ENCODE measurements around the gene KHDC1. TPM values are rescaled to one million over a fixed set of nuclear protein-coding genes. Genes with fewer than 3 reads are reported as not detected.

The KHDC1 gene
- total and polyA plus RNA-seq, 2 of the 4 experiments (the other 2 are of a cell fraction), result 1.6 to 5.5 TPM

DNA sequence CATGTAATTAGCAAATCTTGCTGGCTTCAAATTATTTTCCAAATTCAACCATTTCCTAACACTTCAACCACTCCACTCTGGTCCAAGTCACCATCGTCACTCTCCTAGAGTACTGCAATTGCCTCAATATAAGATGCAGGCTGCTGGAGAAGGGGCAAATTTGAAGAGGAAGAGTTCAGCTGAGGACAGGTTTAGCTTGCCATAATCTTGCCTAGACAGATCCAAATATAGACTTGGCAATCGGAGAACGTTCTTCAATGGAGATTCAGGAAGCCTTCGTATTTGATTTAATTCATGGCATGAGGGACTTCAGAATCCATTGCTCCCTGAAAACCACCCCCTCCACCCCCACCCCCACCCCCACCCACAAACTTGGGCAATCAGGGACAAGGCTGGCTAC is 22.3 kb downstream of the KHDC1 start:
- BruUV-seq (replicated peaks), result no TSS peak
- Histone ChIP-seq H3K27ac (ENCODE audit: insufficient read depth, low read length) (no peak overlapping the region), H2BK20ac (ENCODE audit: low read depth, low read length) (no peak overlapping the region), H2BK15ac (ENCODE audit: low read depth, low read length) (no peak overlapping the region), H3K18ac (ENCODE audit: low read depth, low read length) (no peak overlapping the region), H3K23ac (ENCODE audit: low read depth, low read length) (no peak overlapping the region), H3K4me3 (ENCODE audit: insufficient read depth, low read depth, low read length) (no peak overlapping the region), H3K27me3 (ENCODE audit: control insufficient read depth, insufficient read depth, low read length) (no peaks in the 10 kb centered on the region), H4K8ac (ENCODE audit: low read depth in 2 of 2, low read length in 2 of 2) (no peak overlapping the region), H2AK5ac (ENCODE audit: low read depth, low read length) (no peak overlapping the region), H3K56ac (ENCODE audit: extremely low read depth, insufficient read depth, low read length) (no peak overlapping the region), H4K5ac (ENCODE audit: low read depth, low read length) (no peak overlapping the region), H2BK120ac (ENCODE audit: low read depth, low read length) (no peak overlapping the region), H3K4me2 (ENCODE audit: low read depth, low read length) (no peak overlapping the region), H2BK5ac (ENCODE audit: low read depth, low read length, poor library complexity, severe bottlenecking) (no peak overlapping the region), H4K20me1 (ENCODE audit: insufficient read depth, low read length) (no peaks in the 10 kb centered on the region), H3K4me1 (ENCODE audit: control insufficient read depth, insufficient read depth, low read length) (peaks cover 2% of the 10 kb centered on the region; the same call in 1 of the 2 replicates), H3K79me1 (ENCODE audit: low read depth in 1 of 2, low read length in 2 of 2) (no peaks in the 10 kb centered on the region), H2AK9ac (replicated peaks; ENCODE audit: low read depth, low read length, poor library complexity) (no peak overlapping the region), H3K9me3 (ENCODE audit: control insufficient read depth, insufficient read depth, low read length) (no peaks in the 10 kb centered on the region), H3K9ac (ENCODE audit: low read depth, low read length) (no peak overlapping the region), H2AFZ (replicated peaks; ENCODE audit: low read length, poor library complexity) (no peak overlapping the region), H3K36me3 (ENCODE audit: control insufficient read depth, insufficient read depth, low read length) (no peaks in the 10 kb centered on the region), H3K9me1 (ENCODE audit: insufficient read depth, low read length) (no peaks in the 10 kb centered on the region), H4K91ac (ENCODE audit: insufficient read depth, low read depth, low read length) (no peak overlapping the region), H3K14ac (replicated peaks; ENCODE audit: low read depth, low read length) (no peak overlapping the region), H3K4ac (ENCODE audit: low read depth, low read length) (no peak overlapping the region)
- no peak for TF ChIP-seq RFX5 (IDR thresholded peaks at IDR 0.05; ENCODE audit: low read depth, low read length)
- TF ChIP-seq BHLHE40 (IDR thresholded peaks at IDR 0.05; ENCODE audit: low read depth, low read length), result no peak
- TF ChIP-seq POLR2A (IDR thresholded peaks at IDR 0.05; ENCODE audit: low read depth, low read length), result no peak
- TF ChIP-seq SMC3 (IDR thresholded peaks at IDR 0.05; ENCODE audit: low read depth, low read length), result no peak
- no peak for TF ChIP-seq FOS (IDR thresholded peaks at IDR 0.05; ENCODE audit: low read depth, low read length)
- TF ChIP-seq RCOR1 (IDR thresholded peaks at IDR 0.05; ENCODE audit: insufficient replicate concordance, low read length), result no peak
- no peak for TF ChIP-seq CEBPB (IDR thresholded peaks at IDR 0.05; ENCODE audit: low read depth, low read length)
- TF ChIP-seq, protein P1, sequence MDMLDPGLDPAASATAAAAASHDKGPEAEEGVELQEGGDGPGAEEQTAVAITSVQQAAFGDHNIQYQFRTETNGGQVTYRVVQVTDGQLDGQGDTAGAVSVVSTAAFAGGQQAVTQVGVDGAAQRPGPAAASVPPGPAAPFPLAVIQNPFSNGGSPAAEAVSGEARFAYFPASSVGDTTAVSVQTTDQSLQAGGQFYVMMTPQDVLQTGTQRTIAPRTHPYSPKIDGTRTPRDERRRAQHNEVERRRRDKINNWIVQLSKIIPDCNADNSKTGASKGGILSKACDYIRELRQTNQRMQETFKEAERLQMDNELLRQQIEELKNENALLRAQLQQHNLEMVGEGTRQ (IDR thresholded peaks at IDR 0.05; ENCODE audit: low read depth, low read length), result no peak
- TF ChIP-seq RAD21 (IDR thresholded peaks at IDR 0.05; ENCODE audit: low read length), result no peak
- no peak for TF ChIP-seq NFE2L2 (IDR thresholded peaks at IDR 0.05; ENCODE audit: low read depth, low read length)
- TF ChIP-seq, protein P2, sequence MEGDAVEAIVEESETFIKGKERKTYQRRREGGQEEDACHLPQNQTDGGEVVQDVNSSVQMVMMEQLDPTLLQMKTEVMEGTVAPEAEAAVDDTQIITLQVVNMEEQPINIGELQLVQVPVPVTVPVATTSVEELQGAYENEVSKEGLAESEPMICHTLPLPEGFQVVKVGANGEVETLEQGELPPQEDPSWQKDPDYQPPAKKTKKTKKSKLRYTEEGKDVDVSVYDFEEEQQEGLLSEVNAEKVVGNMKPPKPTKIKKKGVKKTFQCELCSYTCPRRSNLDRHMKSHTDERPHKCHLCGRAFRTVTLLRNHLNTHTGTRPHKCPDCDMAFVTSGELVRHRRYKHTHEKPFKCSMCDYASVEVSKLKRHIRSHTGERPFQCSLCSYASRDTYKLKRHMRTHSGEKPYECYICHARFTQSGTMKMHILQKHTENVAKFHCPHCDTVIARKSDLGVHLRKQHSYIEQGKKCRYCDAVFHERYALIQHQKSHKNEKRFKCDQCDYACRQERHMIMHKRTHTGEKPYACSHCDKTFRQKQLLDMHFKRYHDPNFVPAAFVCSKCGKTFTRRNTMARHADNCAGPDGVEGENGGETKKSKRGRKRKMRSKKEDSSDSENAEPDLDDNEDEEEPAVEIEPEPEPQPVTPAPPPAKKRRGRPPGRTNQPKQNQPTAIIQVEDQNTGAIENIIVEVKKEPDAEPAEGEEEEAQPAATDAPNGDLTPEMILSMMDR (conservative IDR thresholded peaks at IDR 0.05; ENCODE audit: low read depth, low read length), result no peak
- no peak for TF ChIP-seq MAFK (IDR thresholded peaks at IDR 0.05; ENCODE audit: low read depth, low read length)
- TF ChIP-seq MXI1 (IDR thresholded peaks at IDR 0.05; ENCODE audit: borderline replicate concordance, low read depth, low read length), result no peak
- no peak for TF ChIP-seq MAZ (IDR thresholded peaks at IDR 0.05; ENCODE audit: borderline replicate concordance, low read depth, low read length)
- TF ChIP-seq, protein P3, sequence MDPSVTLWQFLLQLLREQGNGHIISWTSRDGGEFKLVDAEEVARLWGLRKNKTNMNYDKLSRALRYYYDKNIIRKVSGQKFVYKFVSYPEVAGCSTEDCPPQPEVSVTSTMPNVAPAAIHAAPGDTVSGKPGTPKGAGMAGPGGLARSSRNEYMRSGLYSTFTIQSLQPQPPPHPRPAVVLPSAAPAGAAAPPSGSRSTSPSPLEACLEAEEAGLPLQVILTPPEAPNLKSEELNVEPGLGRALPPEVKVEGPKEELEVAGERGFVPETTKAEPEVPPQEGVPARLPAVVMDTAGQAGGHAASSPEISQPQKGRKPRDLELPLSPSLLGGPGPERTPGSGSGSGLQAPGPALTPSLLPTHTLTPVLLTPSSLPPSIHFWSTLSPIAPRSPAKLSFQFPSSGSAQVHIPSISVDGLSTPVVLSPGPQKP (IDR thresholded peaks at IDR 0.05; ENCODE audit: borderline replicate concordance, low read depth, low read length), result no peak
- TF ChIP-seq CHD1 (IDR thresholded peaks at IDR 0.05; ENCODE audit: low read depth, low read length), result no peak
- ATAC-seq (ENCODE audit: low read depth) (no peak), DNase-seq (no peak)
- CTCF ChIA-PET, result no interaction called here
- in situ Hi-C loops (cut with MboI; ENCODE audit: low sequenced_read_pairs) (no loop called here), dilution Hi-C loops (cut with HindIII; ENCODE audit: low sequenced_read_pairs, unreplicated experiment) (no loop called here), intact Hi-C loops (cut with micrococcal nuclease) (no loop called here)
- POLR2A ChIA-PET (ENCODE audit: unreplicated experiment), result no interaction called here
- WGBS, 2 experiments (ENCODE audit: extremely low coverage in 2 of 2, insufficient read length in 1 of 2), result no CpG with 5 or more reads among the region's 4 CpGs
